GM03348 (cell line): Measurements from ENCODE around the gene APP.
"Not testable (repeated sequence)": the region's sequence is repeated elsewhere in the genome, so short reads cannot be mapped to it uniquely, and the experiment has no call there.

Experiments
- DNase-seq: peaks from one replicate; pipeline ENCODE4 v3.0.0; 2012; ENCODE audit warnings: low spot score

APP gene

GRCh38 chr21:25938658-25939395, 231.7 kb downstream of the APP start:
- DNase-seq, result no peak

- DNase-seq, result no peak
These were observed 233.8 kb downstream of the APP start for GRCh38 chr21:25936776-25937175.

GRCh38 chr21:25934771-25935224, 235.8 kb downstream of the APP start:
- peak; percentile 78 for DNase-seq

DNA sequence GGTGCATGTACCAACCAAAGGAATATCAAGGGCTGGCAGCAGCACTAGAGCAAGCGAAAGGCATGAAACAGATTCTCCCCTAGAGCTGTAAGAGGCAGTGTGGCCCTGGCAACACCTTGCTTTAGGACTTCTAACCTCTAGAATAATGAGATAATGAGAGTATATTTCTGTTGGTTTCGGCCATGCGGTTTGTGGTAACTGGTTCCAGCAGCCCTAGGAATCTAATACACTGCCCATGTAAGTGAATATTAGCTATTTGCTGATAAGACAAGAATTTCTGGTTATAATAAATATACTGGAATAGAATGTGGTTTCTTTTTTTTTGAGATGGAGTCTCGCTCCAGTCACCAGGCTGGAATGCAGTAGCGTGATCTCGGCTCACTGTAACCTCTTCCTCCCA, 236.4 kb downstream of the APP start:
- DNase-seq, result no peak

DNA sequence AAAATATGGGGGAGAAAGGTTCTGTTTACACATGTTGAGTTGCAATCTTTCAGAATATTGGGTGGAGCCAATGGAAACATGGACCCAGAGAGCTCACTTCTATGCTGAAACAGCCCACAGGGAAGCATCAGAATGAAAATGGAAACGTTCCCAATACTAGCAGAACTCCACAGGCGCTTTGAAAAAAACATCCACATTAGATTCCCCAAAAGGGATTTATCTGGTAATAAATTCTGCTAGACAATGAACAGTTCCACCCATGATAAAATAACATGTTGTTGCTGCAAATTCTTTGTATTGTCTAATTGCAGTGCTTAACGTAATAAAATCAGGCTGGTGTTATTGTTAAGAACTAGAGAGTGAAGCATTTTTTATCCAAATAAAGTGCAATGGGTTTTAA, 238.8 kb downstream of the APP start:
- DNase-seq, result no peak

GRCh38 chr21:25929856-25930520, 240.6 kb downstream of the APP start:
- DNase-seq, result no peak

DNA sequence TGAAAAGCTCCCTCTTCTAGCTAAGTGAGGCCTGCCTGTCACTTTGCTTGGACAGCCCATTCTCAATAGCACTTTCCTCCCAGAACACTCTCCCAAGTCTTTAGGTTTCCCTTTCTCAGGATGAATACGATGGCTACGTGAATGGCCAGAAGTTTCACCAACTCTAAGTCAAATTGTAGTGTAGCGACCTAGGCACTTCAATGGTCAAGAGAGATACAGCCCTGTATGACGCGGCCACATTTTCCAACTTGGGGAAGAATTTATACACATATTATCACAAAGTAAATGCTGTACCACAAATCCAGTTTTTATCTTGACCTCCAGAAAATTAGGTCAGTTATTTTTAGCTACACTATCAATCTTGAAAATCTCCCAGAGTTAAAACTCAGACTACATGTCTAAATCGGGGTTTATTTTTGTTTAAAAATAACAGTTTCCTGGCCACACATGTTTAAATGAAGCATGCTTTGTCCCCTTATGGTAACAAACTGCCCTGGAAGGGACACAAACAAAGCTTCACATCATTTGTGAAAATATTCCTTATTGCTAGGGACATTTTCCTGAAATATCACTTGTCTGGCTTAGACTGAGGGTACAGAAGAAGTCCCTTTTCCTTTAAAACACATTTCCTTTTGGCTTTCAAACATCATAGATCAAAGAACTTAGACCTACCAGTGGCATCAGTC, 243.2 kb downstream of the APP start:
- DNase-seq, result no peak

- DNase-seq, result no peak
These were observed 244.6 kb downstream of the APP start for GRCh38 chr21:25925936-25926335.

GRCh38 chr21:25925064-25925800, 245.3 kb downstream of the APP start:
- DNase-seq, result no peak

GRCh38 chr21:25918152-25918551, 252.4 kb downstream of the APP start:
- not testable (repeated sequence) for DNase-seq

GRCh38 chr21:25916226-25916625, 254.3 kb downstream of the APP start:
- no peak for DNase-seq

- DNase-seq, result no peak
These were observed 257.1 kb downstream of the APP start for GRCh38 chr21:25913479-25913878.

DNA sequence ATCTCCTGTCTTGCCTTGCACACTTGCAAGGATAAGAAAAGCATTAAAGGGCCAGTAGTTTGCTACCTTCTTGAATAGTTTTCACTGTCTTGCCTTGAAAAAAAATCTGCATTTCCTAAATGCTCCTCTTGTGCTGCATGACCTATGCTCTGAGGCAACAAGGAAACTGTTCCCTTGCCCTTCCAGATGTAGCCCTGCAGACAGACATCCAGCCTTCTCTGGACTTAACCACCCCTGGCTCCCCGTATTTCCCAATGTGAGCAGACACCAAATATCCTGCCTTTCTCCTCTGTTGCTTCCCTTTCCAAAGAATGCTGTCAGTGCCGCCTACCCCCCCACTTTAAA, 258.2 kb downstream of the APP start:
- DNase-seq, result no peak

DNA sequence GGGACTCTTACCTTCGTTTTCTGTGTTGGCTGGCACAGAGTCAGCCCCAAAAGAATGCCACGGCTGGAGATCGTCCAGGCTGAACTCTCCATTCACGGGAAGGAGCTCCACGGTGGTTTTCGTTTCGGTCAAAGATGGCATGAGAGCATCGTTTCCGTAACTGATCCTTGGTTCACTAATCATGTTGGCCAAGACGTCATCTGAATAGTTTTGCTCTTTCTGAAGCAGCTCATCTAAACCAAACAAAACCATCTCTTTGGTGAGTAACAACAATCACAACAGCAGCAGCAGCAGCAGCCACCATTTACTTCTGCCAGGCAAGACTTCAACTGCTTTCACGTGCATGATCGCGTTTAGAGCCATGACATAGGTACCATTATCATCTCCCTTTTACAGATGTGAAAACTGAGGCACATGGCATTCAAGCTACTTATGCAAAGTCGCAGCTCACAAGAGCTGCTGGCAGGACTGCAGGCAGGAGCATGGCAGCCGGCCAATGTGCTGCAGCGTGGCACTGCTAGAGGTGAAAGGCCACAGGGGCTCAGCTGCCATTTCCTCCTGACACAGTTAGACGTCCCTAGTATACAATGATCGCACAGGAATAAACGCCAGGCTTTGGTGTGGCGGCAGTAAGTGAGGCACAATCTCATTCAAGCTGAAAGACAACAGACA, 258.7 kb downstream of the APP start:
- no peak for DNase-seq

GRCh38 chr21:25910809-25911208, 259.8 kb downstream of the APP start:
- no peak for DNase-seq

DNA sequence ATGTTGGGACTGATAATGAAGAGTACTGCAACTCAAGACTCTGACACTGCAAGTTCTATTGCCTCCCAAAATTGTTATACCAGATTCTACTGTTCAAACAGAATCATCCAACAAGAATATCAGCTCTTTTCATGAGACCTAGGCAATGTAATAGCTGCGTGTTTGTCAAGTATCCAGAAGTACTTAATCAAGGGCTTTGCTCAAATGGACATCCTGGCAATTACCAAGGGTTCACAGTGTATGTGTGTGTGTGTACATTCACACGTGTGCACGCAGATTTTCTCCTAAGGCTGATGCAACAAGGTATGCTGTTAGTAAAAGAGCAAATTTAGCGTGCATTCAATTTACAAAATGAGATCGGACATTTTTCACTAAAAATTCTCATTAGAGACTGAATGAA, 261.2 kb downstream of the APP start:
- no peak for DNase-seq

GRCh38 chr21:25908495-25908894, 262.1 kb downstream of the APP start:
- no peak for DNase-seq

GRCh38 chr21:25907573-25908275, 262.8 kb downstream of the APP start:
- DNase-seq, result no peak

- DNase-seq, result no peak
These were observed 264.0 kb downstream of the APP start for GRCh38 chr21:25906587-25906986.

GRCh38 chr21:25905126-25905525, 265.4 kb downstream of the APP start:
- DNase-seq, result no peak

GRCh38 chr21:25904044-25904695, 266.4 kb downstream of the APP start:
- no peak for DNase-seq
